IMR-90 (cell line): Measurements from ENCODE around the gene POU3F2. TPM values are rescaled to one million over a fixed set of nuclear protein-coding genes. Genes with fewer than 3 reads are reported as not detected.

ENCODE experiments used
- ATAC-seq: fragments of 200-7000 bp; cut with Tn5 transposase; 2 replicates; pipeline ENCODE4 v1.9.1; 2020; ENCODE audit warnings: low read depth, mild to moderate bottlenecking, moderate library complexity
- BruUV-seq: library from RNA; stranded (reverse); fragments of 400-500 nt; replicated peaks from 2 replicates; lab custom pipeline; 2021; lab: Mats Ljungman, UMichigan
- CTCF ChIA-PET: fragments of 300-600 bp; formaldehyde crosslinking; extraction: SDS; loops from one replicate; lab custom pipeline; 2021; ENCODE audit warnings: antibody characterized with exemption; lab: Yijun Ruan, JAX
- POLR2A ChIA-PET: fragments of 300-600 bp; sonication (Branson Sonifier 250); formaldehyde crosslinking; loops from one replicate; lab custom pipeline; 2022; ENCODE audit warnings: antibody characterized with exemption; ENCODE audit not compliant: unreplicated experiment; lab: Charles Lee
- DNase-seq: peaks from one replicate; pipeline ENCODE4 v3.0.0; 2013
- H2AFZ ChIP-seq: replicated peaks from 2 replicates; pipeline ENCODE3; 2013; ENCODE audit warnings: low read length, mild to moderate bottlenecking; ENCODE audit not compliant: poor library complexity
- H2AK5ac ChIP-seq: 2 replicates; pipeline ENCODE4 v1.6.1; 2013; ENCODE audit warnings: low read depth, low read length, inconsistent platforms
- H2AK9ac ChIP-seq: replicated peaks from 2 replicates; pipeline ENCODE3; 2013; ENCODE audit warnings: mild to moderate bottlenecking, low read depth, low read length, moderate library complexity; ENCODE audit not compliant: poor library complexity
- H2BK120ac ChIP-seq: 2 replicates; pipeline ENCODE4 v1.6.1; 2013; ENCODE audit warnings: low read depth, low read length, inconsistent platforms
- H2BK15ac ChIP-seq: 3 replicates; pipeline ENCODE4 v1.6.1; 2013; ENCODE audit warnings: low read depth, low read length, inconsistent platforms
- H2BK20ac ChIP-seq: 2 replicates; pipeline ENCODE4 v1.6.1; 2013; ENCODE audit warnings: low read depth, mild to moderate bottlenecking, inconsistent platforms, low read length, moderate library complexity
- H2BK5ac ChIP-seq: 2 replicates; pipeline ENCODE4 v1.6.1; 2013; ENCODE audit warnings: mild to moderate bottlenecking, low read depth, low read length, inconsistent platforms; ENCODE audit not compliant: poor library complexity, severe bottlenecking
- H3K14ac ChIP-seq: replicated peaks from 2 replicates; pipeline ENCODE4 v1.6.1; 2013; ENCODE audit warnings: low read depth, low read length, inconsistent platforms
- H3K18ac ChIP-seq: 2 replicates; pipeline ENCODE4 v1.6.1; 2013; ENCODE audit warnings: low read depth, low read length, control low read depth
- H3K23ac ChIP-seq: 2 replicates; pipeline ENCODE4 v1.6.1; 2013; ENCODE audit warnings: low read depth, low read length, inconsistent platforms
- H3K27ac ChIP-seq: 2 replicates; pipeline ENCODE4 v1.5.1; 2013; ENCODE audit warnings: mild to moderate bottlenecking, control low read depth, low read length; ENCODE audit not compliant: insufficient read depth
- H3K27me3 ChIP-seq: 2 replicates; pipeline ENCODE4 v1.6.1; 2013; ENCODE audit warnings: low read length; ENCODE audit not compliant: control insufficient read depth, insufficient read depth
- H3K36me3 ChIP-seq: 2 replicates; pipeline ENCODE4 v1.6.1; 2013; ENCODE audit warnings: low read length, mixed read lengths; ENCODE audit not compliant: control insufficient read depth, insufficient read depth
- H3K4ac ChIP-seq: 2 replicates; pipeline ENCODE4 v1.6.1; 2013; ENCODE audit warnings: low read depth, low read length, inconsistent platforms
- H3K4me1 ChIP-seq: 2 replicates; pipeline ENCODE4 v1.6.1; 2013; ENCODE audit warnings: low read length, mixed read lengths; ENCODE audit not compliant: control insufficient read depth, insufficient read depth
- H3K4me2 ChIP-seq: 2 replicates; pipeline ENCODE4 v1.6.1; 2013; ENCODE audit warnings: low read depth, mild to moderate bottlenecking, control low read depth, low read length, moderate library complexity
- H3K4me3 ChIP-seq: 2 replicates; pipeline ENCODE4 v1.5.1; 2013; ENCODE audit warnings: low read depth, mild to moderate bottlenecking, control low read depth, low read length, moderate library complexity; ENCODE audit not compliant: insufficient read depth
- H3K56ac ChIP-seq: 2 replicates; pipeline ENCODE4 v1.6.1; 2013; ENCODE audit warnings: low read length, inconsistent platforms; ENCODE audit not compliant: insufficient read depth; ENCODE audit errors: extremely low read depth
- H3K79me1 ChIP-seq, 2 experiments: 2 replicates each; pipeline ENCODE4 v1.6.1; 2013; ENCODE audit warnings: low read length in 2 of 2, inconsistent platforms in 1 of 2, low read depth in 1 of 2
- H3K9ac ChIP-seq: 2 replicates; pipeline ENCODE4 v1.6.1; 2013; ENCODE audit warnings: low read depth, low read length, control low read depth
- H3K9me1 ChIP-seq: 2 replicates; pipeline ENCODE4 v1.6.1; 2013; ENCODE audit warnings: low read length, inconsistent platforms; ENCODE audit not compliant: insufficient read depth
- H3K9me3 ChIP-seq: 2 replicates; pipeline ENCODE4 v1.6.1; 2013; ENCODE audit warnings: low read length; ENCODE audit not compliant: control insufficient read depth, insufficient read depth
- H4K20me1 ChIP-seq: 2 replicates; pipeline ENCODE4 v1.6.1; 2013; ENCODE audit warnings: low read length, inconsistent platforms; ENCODE audit not compliant: insufficient read depth
- H4K5ac ChIP-seq: 2 replicates; pipeline ENCODE4 v1.6.1; 2013; ENCODE audit warnings: mild to moderate bottlenecking, low read depth, low read length, control low read depth
- H4K8ac ChIP-seq, 2 experiments: 2 replicates each; pipeline ENCODE4 v1.6.1; 2013; ENCODE audit warnings: low read depth in 2 of 2, low read length in 2 of 2, control low read depth in 1 of 2, inconsistent platforms in 1 of 2
- H4K91ac ChIP-seq: 2 replicates; pipeline ENCODE4 v1.6.1; 2013; ENCODE audit warnings: low read depth, low read length, inconsistent platforms; ENCODE audit not compliant: insufficient read depth
- BHLHE40 ChIP-seq: fragments of 150-350 bp; IDR thresholded peaks from 2 replicates; pipeline ENCODE4 v1.6.1; 2016; ENCODE audit warnings: mild to moderate bottlenecking, low read depth, low read length
- CEBPB ChIP-seq: IDR thresholded peaks from 2 replicates; pipeline ENCODE4 v1.6.1; 2012; ENCODE audit warnings: low read depth, low read length, improper control_type of control experiment
- CHD1 ChIP-seq: IDR thresholded peaks from 2 replicates; pipeline ENCODE4 v1.6.1; 2012; ENCODE audit warnings: low read depth, low read length, improper control_type of control experiment
- CTCF ChIP-seq: conservative IDR thresholded peaks from 2 replicates; pipeline ENCODE4 v1.5.1; 2012; ENCODE audit warnings: mild to moderate bottlenecking, low read depth, low read length, improper control_type of control experiment
- MAFK ChIP-seq: IDR thresholded peaks from 2 replicates; pipeline ENCODE4 v1.6.1; 2012; ENCODE audit warnings: low read depth, low read length, improper control_type of control experiment
- MAZ ChIP-seq: IDR thresholded peaks from 2 replicates; pipeline ENCODE4 v1.6.1; 2012; ENCODE audit warnings: low read depth, mild to moderate bottlenecking, low read length, improper control_type of control experiment, moderate library complexity, borderline replicate concordance
- MXI1 ChIP-seq: IDR thresholded peaks from 2 replicates; pipeline ENCODE4 v1.6.1; 2012; ENCODE audit warnings: low read depth, mild to moderate bottlenecking, low read length, moderate library complexity, borderline replicate concordance
- NFE2L2 ChIP-seq: fragments of 150-350 bp; IDR thresholded peaks from 2 replicates; pipeline ENCODE4 v1.6.1; 2016; ENCODE audit warnings: low read depth, mild to moderate bottlenecking, low read length
- POLR2A ChIP-seq: IDR thresholded peaks from 2 replicates; pipeline ENCODE4 v1.6.1; 2012; ENCODE audit warnings: mild to moderate bottlenecking, low read depth, low read length
- RAD21 ChIP-seq: IDR thresholded peaks from 2 replicates; pipeline ENCODE4 v1.6.1; 2012; ENCODE audit warnings: low read length, improper control_type of control experiment
- SMC3 ChIP-seq: fragments of 150-350 bp; IDR thresholded peaks from 2 replicates; pipeline ENCODE4 v1.6.1; 2016; ENCODE audit warnings: low read depth, mild to moderate bottlenecking, antibody characterized with exemption, low read length, moderate library complexity
- WGBS, 2 experiments: methylation state at CpG; one replicate each; pipeline versions ENCODE4 v1.1.5 to v1.1.7; 2013; ENCODE audit warnings: missing lambda C conversion rate in 2 of 2; ENCODE audit not compliant: insufficient read length in 1 of 2; ENCODE audit errors: extremely low coverage in 2 of 2; 5-methylcytosine and 5-hydroxymethylcytosine counted together
- dilution Hi-C: fragments of 300-500 bp; cut with HindIII; formaldehyde crosslinking; loops from one replicate; pipeline ENCODE4 v1.14.3; 2018; ENCODE audit warnings: low sequenced_read_pairs; ENCODE audit not compliant: unreplicated experiment
- in situ Hi-C: fragments of 300-500 bp; cut with MboI; formaldehyde crosslinking; loops from 3 replicates; pipeline ENCODE4 v1.14.3; 2019; ENCODE audit warnings: low sequenced_read_pairs, inconsistent platforms, mixed read lengths
- intact Hi-C: fragments of 100-400 bp; cut with micrococcal nuclease; formaldehyde crosslinking; loops from 2 replicates; pipeline ENCODE4 v1.10.0; 2022
- polyA plus RNA-seq, 3 experiments: library from polyadenylated mRNA; depleted of rRNA; stranded (reverse); fragments of >200 nt; gene quantifications; 2 replicates each; pipeline ENCODE4 v1.2.3, GENCODE V29; 2012; ENCODE audit warnings: low replicate concordance in 1 of 3
- total RNA-seq: library from RNA; depleted of rRNA; stranded (reverse); fragments of >200 nt; gene quantifications from 2 replicates; pipeline ENCODE4 v1.2.3, GENCODE V29; 2012

Gene POU3F2
- total and polyA plus RNA-seq, 2 of the 4 experiments (the other 2 are of a cell fraction): not detected

DNA sequence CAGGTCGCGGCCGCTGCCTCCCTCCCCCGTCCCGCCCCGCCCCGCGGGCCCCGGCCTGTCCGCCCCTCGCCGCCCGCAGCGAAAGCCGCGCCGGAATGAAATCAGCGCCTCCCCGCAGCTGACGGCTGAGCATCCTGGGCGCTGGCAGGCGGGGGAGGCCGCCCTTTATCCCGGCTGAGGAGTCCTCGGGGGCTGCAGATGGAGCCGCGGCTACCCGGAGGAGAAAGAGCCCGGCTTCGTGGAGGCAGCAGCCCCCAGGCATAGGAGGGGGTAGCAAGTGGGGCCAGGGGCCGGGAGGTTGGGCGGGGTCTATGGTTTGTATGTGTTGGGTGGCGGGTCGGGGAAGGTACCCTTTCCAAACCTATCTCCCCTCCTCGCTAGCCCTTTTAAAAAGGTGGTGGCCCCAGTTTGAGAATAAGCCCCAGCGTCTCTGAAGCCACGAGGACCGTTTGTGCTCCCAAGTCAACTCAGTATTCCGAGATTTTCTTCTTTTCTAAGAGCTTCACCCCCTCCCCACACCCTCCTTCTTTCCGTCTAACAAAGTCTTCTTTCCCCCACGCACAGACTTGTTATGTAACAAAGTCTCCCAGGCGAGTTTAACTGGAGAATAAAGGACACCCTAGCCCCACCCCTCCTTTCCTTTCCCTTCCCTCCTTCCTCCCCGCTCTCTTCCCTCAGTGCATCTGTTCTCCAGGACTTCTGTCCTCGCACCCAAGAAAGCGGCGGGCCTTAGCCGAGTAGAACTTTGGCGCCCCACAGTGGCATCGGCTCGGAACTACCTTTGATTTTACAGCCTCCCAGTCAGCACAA, 11.0 kb downstream of the POU3F2 start:
- Histone ChIP-seq H3K14ac (no peak overlapping the region), H4K20me1 (no peaks in the 10 kb centered on the region), H3K18ac (no peak overlapping the region), H3K23ac (no peak overlapping the region), H3K4me2 (peak overlapping the region; percentile 5; the same call in 1 of the 2 replicates), H3K9ac (no peak overlapping the region), H2BK5ac (no peak overlapping the region), H3K27ac (no peak overlapping the region), H3K56ac (no peak overlapping the region), H4K91ac (no peak overlapping the region), H4K5ac (no peak overlapping the region), H3K4ac (no peak overlapping the region), H3K9me3 (no peaks in the 10 kb centered on the region), H2BK20ac (no peak overlapping the region), H3K36me3 (no peaks in the 10 kb centered on the region), H3K9me1 (no peaks in the 10 kb centered on the region), H2AK5ac (no peak overlapping the region), H2AK9ac (no peak overlapping the region), H3K79me1 (no peaks in the 10 kb centered on the region), H3K27me3 (peaks cover 82% of the 10 kb centered on the region), H3K4me1 (peaks cover 6% of the 10 kb centered on the region; the same call in 1 of the 2 replicates), H2AFZ (peak overlapping the region; percentile 71), H4K8ac (no peak overlapping the region), H2BK15ac (no peak overlapping the region), H3K4me3 (no peak overlapping the region), H2BK120ac (no peak overlapping the region)
- 0% methylated on average over 11 of the region's 50 CpGs; no CpG with 5 or more reads in 1 of the 2 experiments for WGBS, 2 experiments
- intact Hi-C loops (loop anchor here (1.0 to 2.0 kb wide), 7 partner anchors 274 to 1777 kb away; no protein-coding TSS in a partner anchor), dilution Hi-C loops (no loop called here), in situ Hi-C loops (loop anchor here (10.0 kb wide), 1 partner anchor 1351 kb away; no protein-coding TSS in a partner anchor)
- ChIA-PET CTCF (no interaction called here), POLR2A (no interaction called here)
- BruUV-seq: no TSS peak
- DNase-seq (peak; percentile 78), ATAC-seq (peak; percentile 92)
- TF ChIP-seq POLR2A (no peak; the same call in 1 of the 2 replicates), MXI1 (no peak), MAZ (peak; percentile 23; the same call in 1 of the 2 replicates), RAD21 (peak; percentile 93), CTCF (peak; percentile 94), CEBPB (no peak), SMC3 (peak; percentile 85), NFE2L2 (no peak), BHLHE40 (no peak; the same call in 1 of the 2 replicates), MAFK (peak; percentile 37; the same call in 1 of the 2 replicates), CHD1 (no peak)
